Measurements from ENCODE around the gene LCE6A.

LCE6A gene

DNA sequence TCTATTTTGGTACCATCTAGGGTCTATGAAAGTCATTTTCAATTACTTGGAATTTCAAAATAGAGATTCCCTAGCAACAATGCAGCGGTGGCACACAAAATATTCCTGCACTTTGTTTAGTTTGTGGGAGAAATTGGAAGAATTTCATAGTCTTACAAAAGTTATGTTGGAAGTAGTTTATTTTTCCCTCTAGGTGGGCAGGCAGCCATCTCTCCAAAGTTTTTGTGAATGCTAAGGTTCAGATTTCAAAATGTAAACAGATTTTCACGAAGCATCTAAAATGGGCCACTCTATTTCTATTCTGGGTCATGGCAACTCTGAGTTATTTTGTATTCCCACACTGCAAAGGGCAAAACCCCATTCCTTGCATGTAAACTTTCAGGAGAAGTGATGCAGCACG is 43.4 kb downstream of the LCE6A start:
- DNase-seq (ENCODE audit: low read depth) = peak; percentile 44
- in situ Hi-C loops (cut with HindIII; ENCODE audit: low sequenced_read_pairs) = no loop called here
- TF ChIP-seq, protein P1, sequence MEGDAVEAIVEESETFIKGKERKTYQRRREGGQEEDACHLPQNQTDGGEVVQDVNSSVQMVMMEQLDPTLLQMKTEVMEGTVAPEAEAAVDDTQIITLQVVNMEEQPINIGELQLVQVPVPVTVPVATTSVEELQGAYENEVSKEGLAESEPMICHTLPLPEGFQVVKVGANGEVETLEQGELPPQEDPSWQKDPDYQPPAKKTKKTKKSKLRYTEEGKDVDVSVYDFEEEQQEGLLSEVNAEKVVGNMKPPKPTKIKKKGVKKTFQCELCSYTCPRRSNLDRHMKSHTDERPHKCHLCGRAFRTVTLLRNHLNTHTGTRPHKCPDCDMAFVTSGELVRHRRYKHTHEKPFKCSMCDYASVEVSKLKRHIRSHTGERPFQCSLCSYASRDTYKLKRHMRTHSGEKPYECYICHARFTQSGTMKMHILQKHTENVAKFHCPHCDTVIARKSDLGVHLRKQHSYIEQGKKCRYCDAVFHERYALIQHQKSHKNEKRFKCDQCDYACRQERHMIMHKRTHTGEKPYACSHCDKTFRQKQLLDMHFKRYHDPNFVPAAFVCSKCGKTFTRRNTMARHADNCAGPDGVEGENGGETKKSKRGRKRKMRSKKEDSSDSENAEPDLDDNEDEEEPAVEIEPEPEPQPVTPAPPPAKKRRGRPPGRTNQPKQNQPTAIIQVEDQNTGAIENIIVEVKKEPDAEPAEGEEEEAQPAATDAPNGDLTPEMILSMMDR (IDR thresholded peaks at IDR 0.05; ENCODE audit: low read depth, low read length, missing control alignments) = no peak
- H3K4me3 ChIP-seq (ENCODE audit: low read depth, low read length) = no peak overlapping the region

DNA sequence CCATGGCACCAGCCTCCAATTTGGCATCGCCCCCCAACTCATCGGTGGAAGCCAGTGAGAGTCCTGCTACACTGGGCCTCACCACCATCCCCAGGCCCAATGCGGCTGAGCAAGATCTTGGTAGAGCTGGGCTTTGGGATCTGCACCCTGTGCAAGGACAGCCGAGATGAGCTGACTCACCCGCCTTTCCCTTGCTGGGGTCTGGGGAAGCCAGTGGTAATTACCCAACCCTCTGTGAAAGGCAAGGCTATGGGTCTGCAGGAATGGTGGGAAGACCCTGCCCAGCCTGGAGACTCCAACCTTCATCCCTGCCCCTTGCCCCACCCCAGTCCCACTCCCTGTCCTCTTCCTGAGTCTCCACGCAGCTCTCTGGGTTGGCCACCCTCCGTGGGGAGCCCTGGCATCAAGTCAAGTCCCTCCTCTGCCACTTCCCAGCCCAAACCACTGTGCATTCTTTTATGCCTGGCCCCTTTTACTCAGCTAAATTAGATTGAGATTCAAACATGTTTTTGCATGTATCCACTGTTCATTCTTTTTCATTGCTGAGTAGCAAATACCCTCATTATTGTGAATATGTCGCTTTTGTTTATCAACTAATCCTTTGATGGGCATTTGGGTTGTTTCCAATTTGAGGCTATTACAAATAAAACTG is 44.2 kb downstream of the LCE6A start:
- no peak for DNase-seq (ENCODE audit: low read depth)
- TF ChIP-seq, protein P1 (IDR thresholded peaks at IDR 0.05; ENCODE audit: low read depth, low read length, missing control alignments) = no peak
- H3K4me3 ChIP-seq (ENCODE audit: low read depth, low read length) = no peak overlapping the region
- in situ Hi-C loops (cut with HindIII; ENCODE audit: low sequenced_read_pairs) = no loop called here

DNA sequence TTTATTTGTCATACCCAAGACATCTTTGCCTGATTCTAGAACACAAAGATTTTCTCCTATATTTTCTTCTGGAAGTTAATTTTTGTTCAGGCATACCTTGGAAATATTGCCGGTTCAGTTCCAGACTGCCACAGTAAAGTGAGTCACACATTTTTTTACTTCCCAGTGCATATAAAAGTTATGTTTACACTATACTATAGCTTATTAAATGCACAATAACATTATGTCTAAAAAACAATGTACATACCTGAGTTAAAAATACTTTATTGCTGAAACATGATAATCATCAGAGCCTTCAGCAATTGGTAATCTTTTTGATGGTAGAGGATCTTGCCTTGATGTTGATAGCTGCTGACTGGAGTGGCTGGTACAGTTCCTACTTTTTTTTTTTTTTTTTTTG is 45.5 kb downstream of the LCE6A start:
- H3K4me3 ChIP-seq (ENCODE audit: low read depth, low read length) = no peak overlapping the region
- TF ChIP-seq, protein P1 (IDR thresholded peaks at IDR 0.05; ENCODE audit: low read depth, low read length, missing control alignments) = no peak
- in situ Hi-C loops (cut with HindIII; ENCODE audit: low sequenced_read_pairs) = no loop called here
- DNase-seq (ENCODE audit: low read depth) = no peak

Data from astrocyte of the cerebellum (primary cell).